ENCODE data around the gene CCDC7. TPM values are rescaled to one million over a fixed set of nuclear protein-coding genes. Genes with fewer than 3 reads are reported as not detected.

CCDC7 gene
- total RNA-seq, 1 experiment from 2014 or later: 1.9 TPM

GRCh38 chr10:32403091-32403490, 42.8 kb upstream of the CCDC7 start:
- Mint-ChIP-seq H3K9me3 (no peaks in the 10 kb centered on the region; the same call in 1 of the 2 replicates), H3K4me3 (no peak overlapping the region), H3K27ac (no peak overlapping the region), H3K4me1 (no peaks in the 10 kb centered on the region), H3K27me3 (ENCODE audit: low read depth) (0 out of 2 replicates have a peak, but pooled peaks cover 2% of the 10 kb centered on the region), H3K36me3 (no peaks in the 10 kb centered on the region)
- CTCF ChIA-PET: no interaction called here
- POLR2A ChIA-PET: interaction anchor here (0.7 kb wide), 1 partner anchor 67 kb away, joined by 4 read pairs; no protein-coding TSS in a partner anchor
- no peak for ATAC-seq
- TF ChIP-seq ETV6 (CRISPR knock-in tag; IDR thresholded peaks at IDR 0.05) (no peak), JUN (CRISPR knock-in tag; IDR thresholded peaks at IDR 0.05) (no peak), ZNF219 (CRISPR knock-in tag; IDR thresholded peaks at IDR 0.05; ENCODE audit: borderline replicate concordance) (no peak), ZNF396 (CRISPR knock-in tag; IDR thresholded peaks at IDR 0.05; ENCODE audit: borderline replicate concordance) (no peak), RORB (CRISPR knock-in tag; IDR thresholded peaks at IDR 0.05) (no peak), ZNF263 (CRISPR knock-in tag; IDR thresholded peaks at IDR 0.05; ENCODE audit: low read depth) (no peak), NFATC4 (CRISPR knock-in tag; IDR thresholded peaks at IDR 0.05) (no peak), ARID4B (CRISPR knock-in tag; IDR thresholded peaks at IDR 0.05; ENCODE audit: borderline replicate concordance) (no peak), PRDM15 (CRISPR knock-in tag; IDR thresholded peaks at IDR 0.05) (no peak), JAZF1 (CRISPR knock-in tag; IDR thresholded peaks at IDR 0.05) (no peak), HMGXB4 (CRISPR knock-in tag; IDR thresholded peaks at IDR 0.05) (no peak), GRHL2 (CRISPR knock-in tag; IDR thresholded peaks at IDR 0.05; ENCODE audit: insufficient replicate concordance, severe bottlenecking) (no peak), ZNF121 (CRISPR knock-in tag; IDR thresholded peaks at IDR 0.05) (no peak)
- TF ChIP-seq, protein P1, sequence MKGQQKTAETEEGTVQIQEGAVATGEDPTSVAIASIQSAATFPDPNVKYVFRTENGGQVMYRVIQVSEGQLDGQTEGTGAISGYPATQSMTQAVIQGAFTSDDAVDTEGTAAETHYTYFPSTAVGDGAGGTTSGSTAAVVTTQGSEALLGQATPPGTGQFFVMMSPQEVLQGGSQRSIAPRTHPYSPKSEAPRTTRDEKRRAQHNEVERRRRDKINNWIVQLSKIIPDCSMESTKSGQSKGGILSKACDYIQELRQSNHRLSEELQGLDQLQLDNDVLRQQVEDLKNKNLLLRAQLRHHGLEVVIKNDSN (CRISPR knock-in tag; IDR thresholded peaks at IDR 0.05): no peak
- no peak for DNase-seq (ENCODE audit: low spot score)

DNA sequence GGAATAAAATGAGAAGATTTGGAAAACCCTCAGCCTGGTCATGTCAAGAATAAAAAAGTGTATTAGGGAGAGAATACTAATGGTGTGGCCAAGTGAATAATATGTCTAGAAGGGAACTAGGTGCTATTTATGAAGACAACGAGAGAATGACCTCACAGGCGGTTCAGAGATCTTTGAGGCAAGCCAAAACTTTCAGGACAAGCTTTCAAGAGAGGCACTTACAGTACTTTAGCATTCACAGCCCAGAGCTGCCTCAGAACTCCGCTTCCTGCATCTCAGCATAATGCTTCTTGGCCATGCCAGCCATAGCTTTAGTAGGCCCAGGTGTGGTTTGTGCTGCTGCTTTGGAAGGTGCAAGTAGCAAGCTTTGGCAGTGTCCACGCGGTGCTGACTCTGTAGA, 37.2 kb upstream of the CCDC7 start:
- no peaks in the 10 kb centered on the region for H3K9me3 Mint-ChIP-seq
- no peak for DNase-seq (ENCODE audit: low spot score)
- no peak for ATAC-seq
- CTCF ChIA-PET: no interaction called here
- no peaks in the 10 kb centered on the region for H3K36me3 Mint-ChIP-seq
- no peaks in the 10 kb centered on the region for H3K27me3 Mint-ChIP-seq (ENCODE audit: low read depth)
- POLR2A ChIA-PET: no interaction called here
- no peak for TF ChIP-seq JUN (CRISPR knock-in tag; IDR thresholded peaks at IDR 0.05)
- TF ChIP-seq, protein P2, sequence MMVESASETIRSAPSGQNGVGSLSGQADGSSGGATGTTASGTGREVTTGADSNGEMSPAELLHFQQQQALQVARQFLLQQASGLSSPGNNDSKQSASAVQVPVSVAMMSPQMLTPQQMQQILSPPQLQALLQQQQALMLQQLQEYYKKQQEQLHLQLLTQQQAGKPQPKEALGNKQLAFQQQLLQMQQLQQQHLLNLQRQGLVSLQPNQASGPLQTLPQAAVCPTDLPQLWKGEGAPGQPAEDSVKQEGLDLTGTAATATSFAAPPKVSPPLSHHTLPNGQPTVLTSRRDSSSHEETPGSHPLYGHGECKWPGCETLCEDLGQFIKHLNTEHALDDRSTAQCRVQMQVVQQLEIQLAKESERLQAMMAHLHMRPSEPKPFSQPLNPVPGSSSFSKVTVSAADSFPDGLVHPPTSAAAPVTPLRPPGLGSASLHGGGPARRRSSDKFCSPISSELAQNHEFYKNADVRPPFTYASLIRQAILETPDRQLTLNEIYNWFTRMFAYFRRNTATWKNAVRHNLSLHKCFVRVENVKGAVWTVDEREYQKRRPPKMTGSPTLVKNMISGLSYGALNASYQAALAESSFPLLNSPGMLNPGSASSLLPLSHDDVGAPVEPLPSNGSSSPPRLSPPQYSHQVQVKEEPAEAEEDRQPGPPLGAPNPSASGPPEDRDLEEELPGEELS (CRISPR knock-in tag; IDR thresholded peaks at IDR 0.05): no peak
- TF ChIP-seq MAX (CRISPR knock-in tag; IDR thresholded peaks at IDR 0.05): no peak
- no peak for TF ChIP-seq CREM (CRISPR knock-in tag; IDR thresholded peaks at IDR 0.05)
- no peak for TF ChIP-seq IRF2 (CRISPR knock-in tag; IDR thresholded peaks at IDR 0.05; ENCODE audit: borderline replicate concordance, low read depth)
- no peak for TF ChIP-seq OVOL2 (CRISPR knock-in tag; IDR thresholded peaks at IDR 0.05; ENCODE audit: borderline replicate concordance)
- TF ChIP-seq KAT7 (CRISPR knock-in tag; IDR thresholded peaks at IDR 0.05; ENCODE audit: borderline replicate concordance): no peak
- no peak for TF ChIP-seq RELA (CRISPR knock-in tag; IDR thresholded peaks at IDR 0.05; ENCODE audit: borderline replicate concordance)
- no peaks in the 10 kb centered on the region for H3K4me1 Mint-ChIP-seq
- no peak overlapping the region for H3K4me3 Mint-ChIP-seq
- H3K27ac Mint-ChIP-seq: no peak overlapping the region
